Measurements from ENCODE around the gene P2RY8.
"Not testable (repeated sequence)": the region's sequence is repeated elsewhere in the genome, so short reads cannot be mapped to it uniquely, and the experiment has no call there.

P2RY8 gene

DNA sequence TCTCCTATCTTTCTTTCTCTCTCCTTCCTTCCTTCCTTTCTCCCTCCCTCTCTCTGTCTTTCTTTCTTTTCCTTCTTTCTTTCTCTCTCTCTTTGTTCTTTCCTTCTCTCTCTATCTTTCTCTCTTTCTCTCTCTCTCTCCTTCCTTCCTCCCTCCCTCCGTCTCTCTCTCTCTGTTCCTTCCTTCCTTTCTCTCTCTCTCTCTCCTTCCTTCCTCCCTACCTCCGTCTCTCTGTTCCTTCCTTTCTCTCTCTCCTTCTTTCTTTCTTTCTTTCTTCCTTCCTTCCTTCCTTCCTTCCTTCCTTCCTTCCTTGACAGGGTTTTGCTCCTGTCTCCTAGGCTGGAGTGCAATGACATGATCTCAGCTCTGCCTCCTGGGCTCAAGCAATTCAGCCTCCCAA is 24.2 kb upstream of the P2RY8 start:
- Histone ChIP-seq H3K4me3 (ENCODE audit: low read length) (no peak overlapping the region), H3K27ac (ENCODE audit: low read length) (no peak overlapping the region), H3K4me1 (ENCODE audit: insufficient read depth, low read length) (no peaks in the 10 kb centered on the region), H3K27me3 (ENCODE audit: insufficient read depth, low read length) (no peaks in the 10 kb centered on the region), H3K36me3 (ENCODE audit: insufficient read depth, low read depth, low read length) (no peaks in the 10 kb centered on the region), H3K9me3 (ENCODE audit: insufficient read depth, low read depth, low read length) (no peaks in the 10 kb centered on the region), H3K9ac (ENCODE audit: low read depth, low read length) (no peak overlapping the region)

DNA sequence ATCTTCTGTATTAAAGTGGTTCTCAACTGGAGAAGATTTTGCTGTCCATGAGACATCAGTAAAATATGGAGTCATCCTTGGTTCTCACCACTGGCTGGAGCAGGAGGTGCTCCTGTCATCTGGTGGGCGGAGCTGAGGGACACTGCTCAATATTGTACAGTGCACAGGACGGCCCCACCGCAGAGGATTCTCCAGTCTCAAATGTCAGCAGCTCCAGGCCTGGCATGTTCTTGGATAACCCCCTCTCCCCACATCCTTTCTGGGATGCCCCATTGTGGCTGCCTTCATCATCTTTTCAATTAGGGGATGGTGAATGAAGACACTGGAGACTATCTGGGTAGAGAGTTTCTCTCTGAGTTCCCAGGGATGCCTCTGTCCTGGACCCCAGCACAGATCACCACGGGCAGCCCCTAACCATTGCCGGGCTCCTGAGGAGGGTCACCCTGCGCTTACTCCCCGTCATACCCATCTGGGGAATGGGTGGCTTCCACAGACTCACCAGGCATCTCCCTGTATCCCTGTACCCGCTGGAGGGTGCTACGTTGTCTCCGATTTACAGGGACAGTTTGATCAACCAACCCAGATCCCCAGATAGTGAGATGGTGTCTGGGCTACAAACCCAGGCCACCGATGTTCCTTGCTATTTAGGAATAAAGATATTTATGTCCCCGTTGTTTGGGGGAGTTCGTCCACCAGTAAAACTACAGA is 21.9 kb upstream of the P2RY8 start:
- Histone ChIP-seq H3K4me3 (ENCODE audit: low read length) (no peak overlapping the region), H3K9ac (ENCODE audit: low read depth, low read length) (no peak overlapping the region), H3K27me3 (ENCODE audit: insufficient read depth, low read length) (no peaks in the 10 kb centered on the region), H3K9me3 (ENCODE audit: insufficient read depth, low read depth, low read length) (no peaks in the 10 kb centered on the region), H3K36me3 (ENCODE audit: insufficient read depth, low read depth, low read length) (no peaks in the 10 kb centered on the region), H3K27ac (ENCODE audit: low read length) (no peak overlapping the region), H3K4me1 (ENCODE audit: insufficient read depth, low read length) (no peaks in the 10 kb centered on the region)

DNA sequence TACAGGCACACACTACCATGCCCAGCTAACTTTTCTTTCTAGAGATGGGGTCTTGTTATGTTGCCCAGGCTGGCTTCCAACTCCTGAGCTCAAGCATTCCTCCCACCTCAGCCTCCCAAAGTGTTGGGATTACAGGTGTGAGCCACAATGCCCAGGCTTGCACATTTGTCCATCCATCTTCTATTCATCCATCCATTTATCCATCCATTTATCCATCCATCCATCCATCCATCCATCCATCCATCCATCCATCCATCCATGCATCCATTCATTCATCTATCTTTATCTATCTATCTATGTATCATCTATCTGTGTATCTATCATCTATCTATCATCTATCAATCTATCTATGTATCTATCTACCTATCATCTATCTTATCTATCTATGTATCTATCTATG is 20.5 kb upstream of the P2RY8 start:
- not testable (repeated sequence) for H3K4me1 ChIP-seq (ENCODE audit: insufficient read depth, low read length); H3K9me3 ChIP-seq (ENCODE audit: insufficient read depth, low read depth, low read length); H3K9ac ChIP-seq (ENCODE audit: low read depth, low read length); H3K36me3 ChIP-seq (ENCODE audit: insufficient read depth, low read depth, low read length); H3K4me3 ChIP-seq (ENCODE audit: low read length); H3K27ac ChIP-seq (ENCODE audit: low read length); H3K27me3 ChIP-seq (ENCODE audit: insufficient read depth, low read length)

DNA sequence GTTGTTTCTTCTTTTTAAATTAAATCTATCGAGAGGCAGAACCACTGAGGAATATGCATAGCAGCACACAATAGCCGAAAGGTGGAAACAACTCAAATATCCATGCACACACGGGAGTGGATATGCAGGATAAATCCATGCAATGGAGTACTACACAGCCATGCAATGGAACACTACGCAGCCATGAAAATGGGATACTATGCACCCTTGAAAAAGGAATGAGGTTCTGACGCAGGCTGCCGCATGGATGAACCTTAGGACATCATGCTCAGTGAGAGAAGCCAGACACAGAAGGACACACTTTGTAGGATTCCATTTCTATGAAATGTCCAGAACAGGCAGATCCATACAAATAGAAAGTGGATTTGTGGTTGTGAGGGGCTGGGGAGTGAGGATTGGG is 18.4 kb upstream of the P2RY8 start:
- Histone ChIP-seq H3K27me3 (ENCODE audit: insufficient read depth, low read length) (peaks cover 4% of the 10 kb centered on the region; the same call in 1 of the 2 replicates), H3K27ac (ENCODE audit: low read length) (no peak overlapping the region)

DNA sequence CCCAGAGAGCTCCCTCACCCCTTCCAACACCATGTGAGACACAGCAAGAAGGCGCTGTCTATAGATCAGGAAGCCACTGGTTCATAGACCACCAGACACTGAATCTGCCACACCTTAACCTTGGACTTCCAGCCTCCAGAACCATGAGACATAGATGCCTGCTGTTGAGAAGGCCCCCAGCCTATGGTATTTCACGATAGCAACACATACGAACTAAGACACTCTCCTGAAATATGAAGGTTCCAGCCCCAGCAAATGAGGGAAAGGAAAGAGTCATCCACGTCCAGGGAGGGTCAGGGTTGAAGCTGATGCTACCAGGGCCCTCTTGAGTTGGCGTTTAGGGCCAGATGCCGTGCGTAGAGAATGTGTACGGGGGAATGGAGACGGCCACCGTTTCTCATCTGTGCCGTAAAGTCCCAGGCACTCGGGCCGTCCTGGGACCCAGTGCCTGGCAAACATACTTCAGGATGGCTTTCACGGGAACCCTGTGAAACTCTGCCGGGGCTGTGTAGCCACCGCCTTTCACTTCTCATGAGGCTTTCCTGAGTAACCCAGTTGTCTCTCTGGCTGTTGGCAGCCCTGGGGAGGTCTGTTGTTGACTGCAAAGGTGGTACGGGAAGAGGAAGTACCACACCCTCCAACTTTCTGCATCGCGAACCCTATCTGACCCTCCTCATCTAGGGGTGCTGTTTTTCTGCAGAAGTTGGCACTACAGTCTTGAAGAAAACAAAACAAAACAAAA is 17.7 kb upstream of the P2RY8 start:
- Histone ChIP-seq H3K4me1 (ENCODE audit: insufficient read depth, low read length) (no peaks in the 10 kb centered on the region), H3K4me3 (ENCODE audit: low read length) (no peak overlapping the region), H3K36me3 (ENCODE audit: insufficient read depth, low read depth, low read length) (no peaks in the 10 kb centered on the region), H3K9ac (ENCODE audit: low read depth, low read length) (no peak overlapping the region), H3K27ac (ENCODE audit: low read length) (no peak overlapping the region), H3K27me3 (ENCODE audit: insufficient read depth, low read length) (peaks cover 4% of the 10 kb centered on the region; the same call in 1 of the 2 replicates), H3K9me3 (ENCODE audit: insufficient read depth, low read depth, low read length) (no peaks in the 10 kb centered on the region)

More for the DNA sequence above, 18.4 kb upstream of the P2RY8 start:
- Histone ChIP-seq H3K4me1 (ENCODE audit: insufficient read depth, low read length) (no peaks in the 10 kb centered on the region), H3K4me3 (ENCODE audit: low read length) (no peak overlapping the region), H3K9ac (ENCODE audit: low read depth, low read length) (no peak overlapping the region), H3K36me3 (ENCODE audit: insufficient read depth, low read depth, low read length) (no peaks in the 10 kb centered on the region), H3K9me3 (ENCODE audit: insufficient read depth, low read depth, low read length) (no peaks in the 10 kb centered on the region)

- Histone ChIP-seq H3K4me3 (ENCODE audit: low read length) (no peak overlapping the region), H3K27me3 (ENCODE audit: insufficient read depth, low read length) (peaks cover 4% of the 10 kb centered on the region; the same call in 1 of the 2 replicates), H3K4me1 (ENCODE audit: insufficient read depth, low read length) (no peaks in the 10 kb centered on the region), H3K27ac (ENCODE audit: low read length) (no peak overlapping the region), H3K9me3 (ENCODE audit: insufficient read depth, low read depth, low read length) (no peaks in the 10 kb centered on the region), H3K9ac (ENCODE audit: low read depth, low read length) (no peak overlapping the region), H3K36me3 (ENCODE audit: insufficient read depth, low read depth, low read length) (no peaks in the 10 kb centered on the region)
Observed at GRCh38 chrX:1551959-1552546, 15.1 kb upstream of the P2RY8 start.

- Histone ChIP-seq H3K27me3 (ENCODE audit: insufficient read depth, low read length) (no peaks in the 10 kb centered on the region), H3K27ac (ENCODE audit: low read length) (no peak overlapping the region), H3K9ac (ENCODE audit: low read depth, low read length) (no peak overlapping the region), H3K4me3 (ENCODE audit: low read length) (no peak overlapping the region), H3K4me1 (ENCODE audit: insufficient read depth, low read length) (no peaks in the 10 kb centered on the region), H3K36me3 (ENCODE audit: insufficient read depth, low read depth, low read length) (no peaks in the 10 kb centered on the region), H3K9me3 (ENCODE audit: insufficient read depth, low read depth, low read length) (no peaks in the 10 kb centered on the region)
Observed at GRCh38 chrX:1546691-1547251, 9.8 kb upstream of the P2RY8 start.

- Histone ChIP-seq H3K9ac (ENCODE audit: low read depth, low read length) (no peak overlapping the region), H3K9me3 (ENCODE audit: insufficient read depth, low read depth, low read length) (no peaks in the 10 kb centered on the region), H3K36me3 (ENCODE audit: insufficient read depth, low read depth, low read length) (no peaks in the 10 kb centered on the region), H3K4me3 (ENCODE audit: low read length) (no peak overlapping the region), H3K27ac (ENCODE audit: low read length) (no peak overlapping the region), H3K27me3 (ENCODE audit: insufficient read depth, low read length) (no peaks in the 10 kb centered on the region), H3K4me1 (ENCODE audit: insufficient read depth, low read length) (no peaks in the 10 kb centered on the region)
Observed at GRCh38 chrX:1545776-1546408, 8.9 kb upstream of the P2RY8 start.

GRCh38 chrX:1542994-1543725 is 6.2 kb upstream of the P2RY8 start:
- Histone ChIP-seq H3K4me1 (ENCODE audit: insufficient read depth, low read length) (no peaks in the 10 kb centered on the region), H3K9me3 (ENCODE audit: insufficient read depth, low read depth, low read length) (no peaks in the 10 kb centered on the region), H3K9ac (ENCODE audit: low read depth, low read length) (no peak overlapping the region), H3K4me3 (ENCODE audit: low read length) (no peak overlapping the region), H3K27me3 (ENCODE audit: insufficient read depth, low read length) (no peaks in the 10 kb centered on the region), H3K27ac (ENCODE audit: low read length) (no peak overlapping the region), H3K36me3 (ENCODE audit: insufficient read depth, low read depth, low read length) (no peaks in the 10 kb centered on the region)

DNA sequence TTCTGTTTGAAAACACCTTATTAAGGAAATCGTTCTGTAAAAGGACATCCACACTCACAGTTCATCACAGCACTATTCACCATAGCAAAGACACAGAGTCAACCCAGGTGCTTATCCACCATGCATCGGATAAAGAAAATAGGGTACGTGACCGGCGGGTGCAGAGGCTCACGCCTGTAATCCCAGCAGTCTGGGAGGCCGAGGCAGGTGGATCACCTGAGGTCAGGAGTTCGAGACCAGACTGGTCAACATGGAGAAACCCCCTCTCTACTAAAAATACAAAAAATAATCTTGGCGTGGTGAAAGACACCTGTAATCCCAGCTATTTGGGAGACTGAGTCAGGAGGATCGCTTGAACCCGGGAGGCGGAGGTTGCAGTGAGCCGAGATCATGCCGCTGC is 2.2 kb upstream of the P2RY8 start:
- H3K4me3 ChIP-seq (ENCODE audit: low read length); H3K9ac ChIP-seq (ENCODE audit: low read depth, low read length); H3K27me3 ChIP-seq (ENCODE audit: insufficient read depth, low read length): not testable (repeated sequence)

DNA sequence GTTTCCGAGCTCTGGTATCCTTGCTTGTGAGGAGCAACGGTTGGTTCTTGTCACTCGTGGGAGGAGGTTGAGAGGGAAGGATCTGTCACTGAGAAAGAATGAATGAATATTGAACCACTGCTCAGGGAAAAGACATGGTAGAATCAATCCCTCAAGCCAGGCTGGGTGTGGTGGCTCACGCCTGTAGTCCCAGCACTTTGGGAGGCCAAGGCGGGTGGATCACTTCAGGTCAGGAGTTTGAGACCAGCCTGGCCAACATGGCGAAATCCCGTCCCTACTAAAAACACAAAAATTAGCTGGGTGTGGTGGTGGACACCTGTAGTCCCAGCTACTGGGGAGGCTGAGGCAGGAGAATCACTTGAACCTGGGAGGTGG is 718 bp upstream of the P2RY8 start:
- H3K27ac ChIP-seq (ENCODE audit: low read length); H3K4me3 ChIP-seq (ENCODE audit: low read length): not testable (repeated sequence)

More for the DNA sequence above, 2.2 kb upstream of the P2RY8 start:
- not testable (repeated sequence) for H3K27ac ChIP-seq (ENCODE audit: low read length); H3K9me3 ChIP-seq (ENCODE audit: insufficient read depth, low read depth, low read length); H3K4me1 ChIP-seq (ENCODE audit: insufficient read depth, low read length); H3K36me3 ChIP-seq (ENCODE audit: insufficient read depth, low read depth, low read length)

More for the DNA sequence above, 718 bp upstream of the P2RY8 start:
- not testable (repeated sequence) for H3K36me3 ChIP-seq (ENCODE audit: insufficient read depth, low read depth, low read length); H3K4me1 ChIP-seq (ENCODE audit: insufficient read depth, low read length); H3K9me3 ChIP-seq (ENCODE audit: insufficient read depth, low read depth, low read length); H3K27me3 ChIP-seq (ENCODE audit: insufficient read depth, low read length); H3K9ac ChIP-seq (ENCODE audit: low read depth, low read length)
